ENCODE results near the gene BTAF1. TPM values are rescaled to one million over a fixed set of nuclear protein-coding genes. Genes with fewer than 3 reads are reported as not detected.

The BTAF1 gene
- total and polyA plus RNA-seq, 10 of the 15 experiments (the other 5 are each of a cell fraction or from before 2014, with no cell fraction given), result 11.8 to 157 (median 55.5) TPM

- peak; percentile 79 for TF ChIP-seq ZBTB40 (IDR thresholded peaks at IDR 0.05; ENCODE audit: borderline replicate concordance)
- peak; percentile 95 for TF ChIP-seq POLR2A (IDR thresholded peaks at IDR 0.05; ENCODE audit: low read depth, low read length)
- no peak for TF ChIP-seq REST (IDR thresholded peaks at IDR 0.05; ENCODE audit: low read depth, low read length)
- no peak for TF ChIP-seq SUZ12 (IDR thresholded peaks at IDR 0.05; ENCODE audit: unreplicated experiment)
- peak; percentile 91 for TF ChIP-seq POLR2AphosphoS5 (IDR thresholded peaks at IDR 0.05; ENCODE audit: low read length)
- peak; percentile 91 for TF ChIP-seq ATF7 (IDR thresholded peaks at IDR 0.05; ENCODE audit: low read depth)
- TF ChIP-seq PAX5 (IDR thresholded peaks at IDR 0.05; ENCODE audit: borderline replicate concordance, low read depth, low read length), result no peak
- TF ChIP-seq CEBPZ (IDR thresholded peaks at IDR 0.05; ENCODE audit: low read depth, low read length), result no peak
- no peak for TF ChIP-seq FOXM1 (IDR thresholded peaks at IDR 0.05; ENCODE audit: low read depth, low read length)
- TF ChIP-seq IRF4 (IDR thresholded peaks at IDR 0.05; ENCODE audit: low read depth, low read length), result no peak
- TF ChIP-seq TCF12 (IDR thresholded peaks at IDR 0.05; ENCODE audit: low read depth, low read length), result 0 out of 2 replicates have a peak, but pooled peaks have one; percentile 22
Measured at GRCh38 chr10:91923371-91924211, at the start of gene BTAF1 (continued).

All from GM12878 (cell line).